Hematopoietic multipotent progenitor cell treated with erythropoietin and hydrocortisone succinate and interleukin-3 and kit ligand, for 8 days (in vitro differentiated cells): ENCODE results near the gene CAMTA1.

Source experiments
- DNase-seq: peaks from one replicate; pipeline ENCODE4 v3.0.0-alpha.2; 2015

The CAMTA1 gene

GRCh38 chr1:6941786-6942185, 156.5 kb downstream of the CAMTA1 start:
- DNase-seq = no peak

- DNase-seq = no peak
These were observed 157.7 kb downstream of the CAMTA1 start for GRCh38 chr1:6942990-6943389.

- no peak for DNase-seq
These were observed 159.2 kb downstream of the CAMTA1 start for GRCh38 chr1:6944434-6944833.

GRCh38 chr1:6947952-6948351, 162.7 kb downstream of the CAMTA1 start:
- no peak for DNase-seq

GRCh38 chr1:6948416-6948815, 163.2 kb downstream of the CAMTA1 start:
- DNase-seq = no peak

GRCh38 chr1:6948861-6949260, 163.6 kb downstream of the CAMTA1 start:
- DNase-seq = no peak

GRCh38 chr1:6950001-6950765, 164.9 kb downstream of the CAMTA1 start:
- no peak for DNase-seq

- DNase-seq = no peak
These were observed 166.3 kb downstream of the CAMTA1 start for GRCh38 chr1:6951536-6951935.

GRCh38 chr1:6953216-6953615, 168.0 kb downstream of the CAMTA1 start:
- DNase-seq = no peak

GRCh38 chr1:6953907-6954364, 168.7 kb downstream of the CAMTA1 start:
- no peak for DNase-seq

GRCh38 chr1:6954591-6954990, 169.3 kb downstream of the CAMTA1 start:
- DNase-seq = no peak

- DNase-seq = no peak
These were observed 170.3 kb downstream of the CAMTA1 start for GRCh38 chr1:6955357-6956094.

- DNase-seq = no peak
These were observed 171.4 kb downstream of the CAMTA1 start for GRCh38 chr1:6956488-6957159.

- DNase-seq = no peak
These were observed 172.1 kb downstream of the CAMTA1 start for GRCh38 chr1:6957341-6957740.

- DNase-seq = no peak
These were observed 173.3 kb downstream of the CAMTA1 start for GRCh38 chr1:6958407-6959030.

GRCh38 chr1:6959491-6959890, 174.2 kb downstream of the CAMTA1 start:
- DNase-seq = no peak

GRCh38 chr1:6960291-6960811, 175.1 kb downstream of the CAMTA1 start:
- DNase-seq = no peak

GRCh38 chr1:6960860-6961259, 175.6 kb downstream of the CAMTA1 start:
- DNase-seq = no peak

- DNase-seq = no peak
These were observed 176.0 kb downstream of the CAMTA1 start for GRCh38 chr1:6961289-6961688.

GRCh38 chr1:6961905-6962477, 176.7 kb downstream of the CAMTA1 start:
- DNase-seq = no peak

GRCh38 chr1:6962478-6962995, 177.3 kb downstream of the CAMTA1 start:
- peak; percentile 48 for DNase-seq
